Measurements from ENCODE around the gene INPP4B.
A peak's percentile ranks its signal among the peaks of the same experiment; 100 is the strongest.

The INPP4B gene

DNA sequence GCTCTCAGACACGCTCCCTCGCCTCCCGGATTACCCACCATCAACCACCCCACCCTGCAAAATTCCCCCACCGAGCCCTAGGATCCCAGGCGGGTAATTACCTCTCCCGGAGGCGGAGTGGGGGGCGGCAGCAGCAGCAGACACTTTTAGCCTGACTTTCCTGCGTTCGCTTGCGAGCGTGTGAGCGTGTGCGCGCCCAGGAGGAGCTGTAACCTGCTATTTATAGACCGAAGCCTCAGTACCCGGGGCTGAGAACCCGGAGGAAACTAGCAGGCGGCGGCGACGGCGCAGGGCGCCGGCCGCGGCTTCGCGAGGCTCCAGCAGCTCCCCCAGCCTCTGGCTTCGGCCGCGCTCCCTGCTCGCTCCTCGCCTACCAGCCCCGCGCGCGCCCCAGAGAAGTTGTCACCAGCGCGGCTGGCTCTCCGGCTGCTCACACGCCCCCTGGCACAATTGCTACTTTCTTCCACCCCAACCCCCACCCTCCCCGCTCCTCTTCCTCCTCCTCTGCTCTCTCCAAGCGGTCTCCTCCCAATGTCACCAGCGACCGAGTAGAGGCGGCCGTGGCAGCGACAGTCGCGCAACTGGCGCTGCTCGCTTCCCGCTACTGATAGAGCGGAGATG, at the start of gene INPP4B:
Gene INPP4B (minus strand): TSS at position 194 of the 621 bp plus-strand sequence.
- no peak for FAIRE-seq

- no peak for FAIRE-seq
Observed at GRCh38 chr4:142893012-142893411, 46.9 kb upstream of the INPP4B start.

DNA sequence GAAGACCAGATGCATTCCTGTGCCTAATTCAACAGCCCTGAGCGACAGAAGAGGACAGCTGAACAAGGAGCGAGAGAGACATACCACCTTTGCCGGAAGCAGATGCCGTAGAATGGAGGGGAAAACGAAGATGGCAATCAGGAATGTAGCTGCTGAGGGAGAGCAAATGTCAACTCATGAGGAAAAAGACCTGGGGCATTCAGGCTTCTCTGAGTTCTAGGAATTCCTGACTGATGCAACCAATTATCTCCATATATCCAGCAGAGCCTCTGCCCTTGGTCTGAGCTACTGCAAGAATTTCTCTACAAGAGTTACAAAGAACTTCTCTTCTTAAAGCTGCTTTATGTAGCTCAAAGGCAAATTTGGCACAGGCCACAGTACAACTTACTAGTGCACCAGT, 40.5 kb upstream of the INPP4B start:
- FAIRE-seq = no peak

- FAIRE-seq = no peak
Observed at GRCh38 chr4:142883040-142883832, 37.1 kb upstream of the INPP4B start.

DNA sequence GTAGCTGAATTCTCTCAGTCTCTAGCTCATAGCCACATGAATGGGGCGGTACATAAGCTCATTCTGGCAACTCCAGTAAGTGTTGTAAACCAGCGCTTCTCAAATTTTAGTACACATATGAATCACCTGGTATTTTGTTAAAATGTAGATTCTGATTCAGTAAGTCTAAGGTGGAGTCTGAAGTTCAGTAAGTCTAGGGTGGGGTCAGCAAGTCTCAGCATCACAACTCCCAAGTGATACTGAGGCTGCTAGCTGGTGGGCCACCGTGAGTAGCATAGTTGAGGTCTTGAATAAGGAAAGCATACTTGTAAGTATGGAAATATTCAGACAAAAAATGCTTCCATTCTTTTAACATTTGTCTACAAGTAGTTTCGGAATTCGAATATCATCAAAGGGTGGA, 36.1 kb upstream of the INPP4B start:
- no peak for FAIRE-seq

DNA sequence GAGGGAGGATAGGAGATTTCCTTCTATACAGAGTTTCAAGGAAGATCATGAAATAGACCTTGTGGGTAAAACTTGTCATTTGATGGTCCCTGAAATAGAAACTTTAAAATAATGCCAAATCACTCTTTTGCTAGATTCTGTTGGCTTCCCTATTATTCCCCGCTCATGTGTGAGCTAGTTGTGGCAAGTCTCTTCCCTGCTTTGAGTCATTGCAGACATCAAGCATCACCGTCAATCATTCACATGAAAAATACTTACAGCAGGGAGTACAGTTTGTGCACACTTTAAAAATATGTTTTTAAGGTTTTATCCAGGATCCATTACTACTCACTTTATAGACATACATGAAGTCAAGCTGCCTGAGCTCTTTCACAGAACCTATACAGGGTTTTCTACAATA, 35.2 kb upstream of the INPP4B start:
- no peak for FAIRE-seq

DNA sequence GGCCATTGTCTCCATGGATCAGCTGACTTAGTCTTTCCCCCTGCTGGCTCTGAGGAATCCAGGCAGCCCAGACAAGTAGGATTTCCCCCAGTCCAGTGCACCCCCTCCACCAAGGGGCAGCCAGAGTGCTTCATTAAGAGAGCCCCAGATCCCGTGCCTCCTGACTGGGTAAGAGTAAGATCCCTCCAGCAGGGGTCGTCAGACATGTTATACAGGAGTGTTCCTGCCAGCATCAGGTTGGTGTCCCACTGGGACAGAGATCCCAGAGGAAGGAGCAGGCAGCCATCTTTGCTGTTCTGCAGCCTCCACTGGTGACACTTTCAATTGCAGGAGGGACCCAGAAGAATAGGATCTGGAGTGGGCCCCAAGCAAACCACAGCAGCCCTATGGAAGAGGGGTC, 29.0 kb upstream of the INPP4B start:
- no peak for FAIRE-seq

- FAIRE-seq = no peak
Observed at GRCh38 chr4:142874684-142875083, 28.6 kb upstream of the INPP4B start.

GRCh38 chr4:142866685-142867084, 20.6 kb upstream of the INPP4B start:
- FAIRE-seq = no peak

GRCh38 chr4:142861351-142861750, 15.2 kb upstream of the INPP4B start:
- FAIRE-seq = no peak

DNA sequence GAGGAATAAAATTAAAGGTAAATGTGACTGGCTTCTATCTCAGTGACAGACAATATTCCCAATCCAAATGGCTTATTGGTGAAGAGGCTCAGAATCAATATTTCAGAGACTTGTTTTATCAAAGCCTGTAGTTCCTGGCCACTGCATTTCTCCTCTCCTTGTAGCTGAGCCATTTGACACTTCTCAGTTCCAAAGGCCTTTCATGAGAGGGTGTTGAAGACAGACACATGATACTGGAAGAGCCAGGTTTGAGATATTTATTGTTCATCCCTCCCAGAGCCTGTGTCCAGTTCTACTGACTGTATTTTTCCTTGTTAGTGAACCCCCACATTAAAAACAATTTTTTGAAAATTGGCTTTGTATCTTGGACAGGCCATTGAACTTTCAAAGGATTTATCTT, 12.9 kb upstream of the INPP4B start:
- FAIRE-seq = no peak

DNA sequence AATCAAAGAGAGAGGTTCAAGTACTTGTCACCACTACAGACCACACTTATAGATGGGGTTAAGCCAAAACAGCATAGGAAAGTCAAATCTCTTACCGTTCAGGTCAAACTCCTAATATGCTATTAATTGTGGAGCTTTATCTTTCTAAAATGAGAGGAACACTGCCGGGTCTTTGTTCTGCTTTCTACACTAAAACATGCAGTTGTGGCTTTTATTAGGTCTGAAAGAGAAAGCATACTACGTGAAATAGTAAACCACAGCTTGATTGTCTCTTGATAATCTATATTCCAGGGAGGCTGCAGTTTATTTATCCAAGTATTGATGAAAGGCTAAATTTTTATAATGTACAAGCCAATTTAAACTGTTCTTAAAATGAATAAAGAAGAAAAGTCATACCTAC, 12.3 kb upstream of the INPP4B start:
- no peak for FAIRE-seq

GRCh38 chr4:142856576-142856975, 10.5 kb upstream of the INPP4B start:
- FAIRE-seq = no peak

DNA sequence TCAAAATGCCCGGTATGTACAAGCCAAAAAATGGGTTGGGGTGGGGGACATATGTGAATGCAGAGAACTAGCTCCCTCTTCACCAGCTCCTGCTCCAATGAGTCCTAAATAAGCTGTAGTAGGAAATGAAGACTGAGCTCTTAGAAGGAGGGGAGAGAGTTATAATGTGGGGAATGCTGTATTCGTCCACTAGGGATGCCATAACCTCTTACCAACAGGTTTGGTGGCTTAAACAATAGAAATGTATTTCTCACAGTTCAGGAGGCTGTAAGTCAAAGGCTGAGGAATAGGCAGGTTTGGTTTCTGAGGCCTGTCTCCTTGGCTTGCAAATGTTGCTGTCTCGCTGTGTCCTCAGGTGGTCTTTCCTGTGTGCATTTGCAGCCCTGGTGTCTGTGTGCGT, 4.4 kb upstream of the INPP4B start:
- no peak for FAIRE-seq

DNA sequence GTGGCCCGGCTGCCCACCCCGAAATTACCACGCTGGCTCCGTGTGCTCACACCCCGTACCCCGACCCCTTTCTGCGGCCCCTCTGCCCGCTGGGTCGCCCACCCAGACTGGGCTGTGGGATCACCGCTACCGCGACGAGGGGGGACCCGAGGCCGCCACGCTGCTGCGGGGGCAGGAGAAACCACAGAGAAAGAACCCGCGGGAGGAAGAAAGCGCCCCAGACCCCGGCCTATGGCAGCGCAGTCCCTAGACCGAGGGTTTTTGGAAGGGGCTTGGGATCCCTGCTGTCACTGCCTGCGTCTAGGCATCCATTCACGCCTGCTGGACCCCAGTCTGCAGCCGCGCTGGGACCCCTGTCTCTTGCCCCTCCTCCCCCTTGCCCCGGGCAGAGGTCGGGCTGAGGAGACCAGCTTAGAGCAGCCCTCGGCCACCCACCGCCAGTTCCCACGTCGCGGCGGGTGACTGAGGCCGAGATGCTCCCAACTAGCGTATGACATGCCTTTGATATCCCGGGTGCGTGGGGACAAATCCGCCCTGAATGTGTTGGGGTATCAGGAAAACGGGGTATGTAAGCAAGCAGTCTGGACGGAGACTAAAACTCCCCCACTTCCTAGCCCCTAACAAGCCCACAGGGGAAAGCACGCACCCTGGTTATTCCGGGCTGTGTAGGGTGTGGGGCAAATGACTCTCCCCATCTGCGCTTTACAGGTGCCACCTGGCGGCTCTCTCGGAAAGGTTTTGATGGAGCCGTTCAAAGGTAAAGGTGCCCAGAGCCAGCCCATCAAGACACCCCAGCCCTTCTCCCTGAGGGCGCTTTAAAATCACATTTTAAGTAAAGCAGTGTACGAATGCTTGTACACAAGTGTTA, 862 bp upstream of the INPP4B start:
- FAIRE-seq = no peak

DNA sequence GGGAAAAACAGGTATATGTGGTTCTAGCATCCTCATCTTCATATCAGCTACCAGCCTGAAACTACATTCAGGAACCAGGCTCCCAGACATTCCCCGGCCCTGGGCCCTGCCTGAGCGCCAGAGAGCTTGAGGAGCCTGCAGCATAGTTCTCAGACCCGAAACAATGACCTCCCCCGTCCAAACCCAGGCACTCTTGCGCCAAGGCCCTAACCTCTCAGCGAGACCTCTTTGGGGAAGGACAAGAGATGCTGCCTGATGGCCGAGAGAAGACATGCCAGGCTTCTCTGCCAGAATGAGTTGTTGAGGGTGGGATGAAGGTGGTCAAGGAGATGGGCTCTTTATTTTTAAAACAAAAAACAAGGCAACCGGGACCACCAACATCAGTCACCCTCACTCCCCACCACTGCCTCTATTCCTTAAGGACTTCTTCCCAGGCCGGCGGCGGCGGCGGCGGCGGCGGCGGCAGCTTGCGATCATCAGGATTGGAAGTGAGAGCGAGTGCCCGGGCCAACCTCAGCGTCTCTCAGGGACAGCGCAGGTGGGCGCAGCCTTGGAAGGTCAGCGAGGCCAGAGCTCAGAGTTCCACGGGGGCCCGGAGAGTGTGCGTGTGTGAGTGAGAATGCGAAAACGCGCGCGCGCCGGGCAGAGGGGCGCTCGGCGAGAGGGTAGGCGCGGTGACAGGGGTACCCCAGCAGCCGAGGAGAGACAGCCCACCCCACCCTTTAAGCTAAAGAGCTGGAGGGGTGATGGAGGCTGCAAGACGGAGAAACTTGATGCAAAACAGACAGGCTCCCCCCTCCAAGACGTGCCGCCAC, 601 bp downstream of the INPP4B start:
- FAIRE-seq = no peak

GRCh38 chr4:142844782-142845181, 1.3 kb downstream of the INPP4B start:
- peak; percentile 5 for FAIRE-seq

DNA sequence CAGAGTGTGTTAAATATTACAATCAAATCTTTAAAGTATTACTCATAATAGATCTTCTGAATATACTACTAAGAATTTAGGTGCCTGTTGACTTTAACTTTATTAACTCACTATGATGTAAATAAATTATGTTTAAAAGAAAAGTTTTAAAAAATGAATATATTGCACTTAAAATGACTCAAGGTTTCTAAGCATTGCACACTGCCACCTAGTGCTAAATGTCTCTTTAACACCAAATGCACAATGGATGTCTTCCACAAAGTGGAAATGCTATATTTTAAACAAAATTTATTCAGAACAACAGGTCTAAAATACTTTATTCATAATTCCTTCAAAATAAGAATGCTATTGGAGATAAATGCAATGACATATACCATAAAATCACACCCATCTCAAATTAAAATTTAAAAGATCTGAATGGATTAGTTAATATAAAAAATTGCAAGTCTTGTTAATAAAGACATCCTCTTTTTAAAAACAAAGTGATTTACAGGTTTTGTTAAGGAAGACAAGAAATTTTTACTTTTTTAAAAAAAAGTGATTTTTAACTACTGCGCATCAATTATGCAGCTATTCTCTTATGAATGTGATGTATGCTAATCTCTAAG, 5.5 kb downstream of the INPP4B start:
- FAIRE-seq = peak; percentile 87

DNA sequence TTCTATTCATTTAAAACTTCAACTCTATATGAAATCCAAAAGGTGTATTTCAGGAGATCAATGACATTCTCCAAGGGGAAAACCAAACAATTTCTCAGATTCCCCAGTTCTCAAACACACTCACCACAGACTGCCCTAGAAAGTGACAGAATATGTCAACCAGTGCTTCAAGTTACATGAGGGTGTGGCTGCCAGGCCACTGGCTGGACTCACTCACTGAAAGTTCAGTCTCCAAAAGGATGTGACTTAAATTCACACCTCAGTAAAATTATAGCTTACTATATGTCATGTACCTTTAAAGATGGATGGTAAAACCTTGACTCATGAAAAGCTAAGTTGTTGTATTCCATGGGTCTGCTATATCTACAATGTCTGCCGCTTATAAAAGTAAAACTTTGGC, 7.3 kb downstream of the INPP4B start:
- FAIRE-seq = no peak

GRCh38 chr4:142832022-142832421, 14.1 kb downstream of the INPP4B start:
- FAIRE-seq = no peak

DNA sequence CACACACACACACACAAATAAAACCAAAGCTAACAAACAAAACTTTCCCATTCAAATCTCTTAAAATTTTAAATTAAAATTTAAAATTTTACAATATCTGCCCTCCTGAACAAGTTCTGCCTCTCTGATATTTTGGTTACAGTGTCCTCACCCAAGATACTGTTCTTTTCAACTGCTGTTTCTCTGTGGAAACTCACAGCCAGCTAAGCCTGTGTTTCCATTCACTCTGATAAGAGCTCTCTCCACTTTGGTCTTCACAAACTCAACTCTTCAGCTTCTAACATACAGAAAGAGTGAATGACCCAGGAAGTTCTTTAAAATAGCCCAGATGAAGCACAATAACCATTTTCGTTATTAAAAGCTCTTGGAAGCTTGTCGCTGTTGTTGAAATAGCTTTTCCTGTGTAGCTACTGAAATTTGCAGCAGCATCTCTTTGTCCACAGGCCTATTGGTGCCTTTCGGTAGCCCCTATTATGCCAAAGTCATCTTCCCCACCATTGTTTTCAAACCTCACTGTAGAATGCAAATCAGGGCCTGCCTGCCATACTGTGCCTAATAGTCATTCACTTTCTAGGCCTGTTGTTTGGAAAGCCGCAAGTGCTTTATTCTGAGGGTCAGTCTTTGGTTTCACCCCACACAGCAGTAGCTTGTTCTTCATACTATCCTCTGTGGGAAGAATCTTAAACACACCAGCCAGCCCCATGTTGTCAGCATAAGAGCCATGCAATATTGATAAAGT, 19.4 kb downstream of the INPP4B start:
- no peak for FAIRE-seq

DNA sequence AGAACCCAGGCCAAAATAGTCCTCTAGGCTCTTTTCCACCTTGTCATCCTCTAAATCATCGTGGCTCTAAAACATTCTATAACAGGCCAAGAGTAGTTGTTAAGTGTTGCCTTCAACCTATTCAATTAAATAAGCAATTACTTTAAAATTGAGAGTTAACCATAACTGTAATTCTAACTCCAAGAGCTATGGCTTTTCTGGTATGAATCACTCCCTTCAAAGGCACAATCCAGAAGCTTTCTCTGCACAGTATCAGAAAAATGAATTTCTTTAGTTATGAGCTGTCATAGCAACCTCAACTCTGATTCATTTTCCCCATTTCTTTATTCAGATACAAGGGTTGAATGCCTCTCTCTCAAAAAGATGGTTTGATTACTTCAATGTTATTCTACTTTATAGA, 21.7 kb downstream of the INPP4B start:
- FAIRE-seq = no peak
